WTC11 (cell line): Measurements from ENCODE around the gene DNAH8. TPM values are rescaled to one million over a fixed set of nuclear protein-coding genes. Genes with fewer than 3 reads are reported as not detected.

Source experiments
- ATAC-seq: fragments of 200-7000 bp; cut with Tn5 transposase; 2 replicates; pipeline ENCODE4 v1.10.0; 2021; ENCODE audit warnings: mild to moderate bottlenecking, moderate library complexity
- CTCF ChIA-PET: fragments of 300-600 bp; sonication (Branson Sonifier 250); formaldehyde crosslinking; loops from one replicate; lab custom pipeline; 2021; ENCODE audit warnings: antibody characterized with exemption; lab: Charles Lee
- POLR2A ChIA-PET: fragments of 350-600 bp; sonication (Branson Sonifier 250); formaldehyde crosslinking; loops from one replicate; lab custom pipeline; 2021; ENCODE audit warnings: antibody characterized with exemption; lab: Charles Lee
- DNase-seq: peaks from one replicate; pipeline ENCODE4 v3.0.0; 2021; ENCODE audit warnings: low spot score
- H3K27ac Mint-ChIP-seq: 2 replicates; pipeline ENCODE4 v1.8.0; 2021; ENCODE audit warnings: mixed read lengths
- H3K27me3 Mint-ChIP-seq: 2 replicates; pipeline ENCODE4 v1.8.0; 2021; ENCODE audit warnings: low read depth, mild to moderate bottlenecking, moderate library complexity, mixed read lengths
- H3K36me3 Mint-ChIP-seq: 2 replicates; pipeline ENCODE4 v1.8.0; 2021; ENCODE audit warnings: mixed read lengths
- H3K4me1 Mint-ChIP-seq: 2 replicates; pipeline ENCODE4 v1.8.0; 2022; ENCODE audit warnings: mixed read lengths
- H3K4me3 Mint-ChIP-seq: 2 replicates; pipeline ENCODE4 v1.8.0; 2021; ENCODE audit warnings: mild to moderate bottlenecking, moderate library complexity, mixed read lengths
- H3K9me3 Mint-ChIP-seq: 2 replicates; pipeline ENCODE4 v1.8.0; 2021; ENCODE audit warnings: mixed read lengths
- ARID4B ChIP-seq: sonication (generic); formaldehyde crosslinking; IDR thresholded peaks from 2 replicates; pipeline ENCODE4 v1.8.0; 2023; ENCODE audit warnings: missing genetic modification reagents, mild to moderate bottlenecking, borderline replicate concordance
- ERG ChIP-seq: fragments of 250-450 bp; sonication (Bioruptor Pico); IDR thresholded peaks from 2 replicates; pipeline ENCODE4 v1.8.0; 2021; ENCODE audit warnings: mild to moderate bottlenecking
- ESRRA ChIP-seq: sonication (generic); formaldehyde crosslinking; IDR thresholded peaks from 2 replicates; pipeline ENCODE4 v1.8.1; 2022; ENCODE audit warnings: mild to moderate bottlenecking, missing genetic modification reagents, borderline replicate concordance
- GRHL2 ChIP-seq: fragments of 250-450 bp; sonication (Bioruptor Pico); IDR thresholded peaks from 2 replicates; pipeline ENCODE4 v1.8.0; 2022; ENCODE audit warnings: mild to moderate bottlenecking, moderate library complexity; ENCODE audit not compliant: insufficient replicate concordance, severe bottlenecking
- JAZF1 ChIP-seq: fragments of 250-450 bp; sonication (Bioruptor Pico); IDR thresholded peaks from 2 replicates; pipeline ENCODE4 v1.9.0; 2021; ENCODE audit warnings: moderate library complexity, mild to moderate bottlenecking, inconsistent platforms
- JUN ChIP-seq: sonication (generic); formaldehyde crosslinking; IDR thresholded peaks from 2 replicates; pipeline ENCODE4 v1.8.0; 2023; ENCODE audit warnings: mild to moderate bottlenecking, missing genetic modification reagents
- KAT7 ChIP-seq: sonication (generic); formaldehyde crosslinking; IDR thresholded peaks from 2 replicates; pipeline ENCODE4 v1.8.1; 2023; ENCODE audit warnings: missing genetic modification reagents, mild to moderate bottlenecking, borderline replicate concordance
- MXD4 ChIP-seq: fragments of 250-450 bp; sonication (Bioruptor Pico); IDR thresholded peaks from 2 replicates; pipeline ENCODE4 v1.8.0; 2021; ENCODE audit warnings: mild to moderate bottlenecking, moderate library complexity, borderline replicate concordance
- MYBL2 ChIP-seq: sonication (generic); formaldehyde crosslinking; IDR thresholded peaks from 2 replicates; pipeline ENCODE4 v1.8.1; 2023; ENCODE audit warnings: mild to moderate bottlenecking, moderate library complexity, missing genetic modification reagents
- NR3C1 ChIP-seq: sonication (generic); formaldehyde crosslinking; conservative IDR thresholded peaks from 2 replicates; pipeline ENCODE4 v1.8.1; 2023; ENCODE audit warnings: low read depth, mild to moderate bottlenecking, missing genetic modification reagents
- OVOL2 ChIP-seq: fragments of 250-450 bp; sonication (Bioruptor Pico); IDR thresholded peaks from 2 replicates; pipeline ENCODE4 v1.9.0; 2021; ENCODE audit warnings: mild to moderate bottlenecking, borderline replicate concordance
- SOX15 ChIP-seq: fragments of 250-450 bp; sonication (Bioruptor Pico); IDR thresholded peaks from 2 replicates; pipeline ENCODE4 v1.9.0; 2021; ENCODE audit warnings: mild to moderate bottlenecking
- SP1 ChIP-seq: sonication (generic); formaldehyde crosslinking; conservative IDR thresholded peaks from 2 replicates; pipeline ENCODE4 v1.8.1; 2022; ENCODE audit warnings: missing genetic modification reagents
- TEAD4 ChIP-seq: sonication (generic); formaldehyde crosslinking; IDR thresholded peaks from 2 replicates; pipeline ENCODE4 v1.8.0; 2022; ENCODE audit warnings: mild to moderate bottlenecking, missing genetic modification reagents
- ZBTB43 ChIP-seq: sonication (generic); formaldehyde crosslinking; IDR thresholded peaks from 2 replicates; pipeline ENCODE4 v1.8.1; 2023; ENCODE audit warnings: mild to moderate bottlenecking, missing genetic modification reagents
- total RNA-seq: library from RNA; stranded (reverse); gene quantifications from 3 replicates; pipeline ENCODE4 v1.2.3, GENCODE V29; 2021
- TF ChIP-seq, protein P1 (sequence below): sonication (generic); formaldehyde crosslinking; IDR thresholded peaks from 2 replicates; pipeline ENCODE4 v1.8.1; 2022; ENCODE audit warnings: low read depth, mild to moderate bottlenecking, moderate library complexity, missing genetic modification reagents, borderline replicate concordance
- TF ChIP-seq, protein P2 (sequence below): fragments of 250-450 bp; sonication (Bioruptor Pico); IDR thresholded peaks from 2 replicates; pipeline ENCODE4 v2.1.2; 2022; ENCODE audit warnings: mild to moderate bottlenecking, moderate library complexity
- TF ChIP-seq, protein P3 (sequence below): sonication (generic); formaldehyde crosslinking; IDR thresholded peaks from 2 replicates; pipeline ENCODE4 v1.8.1; 2022; ENCODE audit warnings: mild to moderate bottlenecking, missing genetic modification reagents, moderate library complexity, borderline replicate concordance
- TF ChIP-seq, protein P4 (sequence below): sonication (generic); formaldehyde crosslinking; IDR thresholded peaks from 2 replicates; pipeline ENCODE4 v1.8.0; 2023; ENCODE audit warnings: missing genetic modification reagents
- TF ChIP-seq, protein P5 (sequence below): sonication (generic); formaldehyde crosslinking; IDR thresholded peaks from 2 replicates; pipeline ENCODE4 v1.8.1; 2023; ENCODE audit warnings: mild to moderate bottlenecking, moderate library complexity, missing genetic modification reagents

Gene DNAH8
- total RNA-seq, 1 experiment from 2014 or later: 0.02 TPM

GRCh38 chr6:38827024-38827423 is 111.9 kb downstream of the DNAH8 start:
- Mint-ChIP-seq H3K9me3 (peaks cover 6% of the 10 kb centered on the region), H3K36me3 (no peaks in the 10 kb centered on the region), H3K27me3 (peaks cover 4% of the 10 kb centered on the region; the same call in 1 of the 2 replicates), H3K27ac (no peak overlapping the region), H3K4me3 (no peak overlapping the region), H3K4me1 (no peaks in the 10 kb centered on the region)
- DNase-seq (no peak), ATAC-seq (no peak)
- POLR2A ChIA-PET: no interaction called here
- TF ChIP-seq, protein P1, sequence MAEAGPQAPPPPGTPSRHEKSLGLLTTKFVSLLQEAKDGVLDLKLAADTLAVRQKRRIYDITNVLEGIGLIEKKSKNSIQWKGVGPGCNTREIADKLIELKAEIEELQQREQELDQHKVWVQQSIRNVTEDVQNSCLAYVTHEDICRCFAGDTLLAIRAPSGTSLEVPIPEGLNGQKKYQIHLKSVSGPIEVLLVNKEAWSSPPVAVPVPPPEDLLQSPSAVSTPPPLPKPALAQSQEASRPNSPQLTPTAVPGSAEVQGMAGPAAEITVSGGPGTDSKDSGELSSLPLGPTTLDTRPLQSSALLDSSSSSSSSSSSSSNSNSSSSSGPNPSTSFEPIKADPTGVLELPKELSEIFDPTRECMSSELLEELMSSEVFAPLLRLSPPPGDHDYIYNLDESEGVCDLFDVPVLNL: no peak
- TF ChIP-seq JUN (CRISPR knock-in tag) (no peak), GRHL2 (no peak), SP1 (no peak), ARID4B (no peak), ESRRA (no peak), MXD4 (CRISPR knock-in tag) (no peak), KAT7 (no peak), JAZF1 (CRISPR knock-in tag) (no peak), MYBL2 (no peak), NR3C1 (no peak), TEAD4 (no peak), SOX15 (CRISPR knock-in tag) (no peak), ZBTB43 (no peak), OVOL2 (no peak), ERG (CRISPR knock-in tag) (no peak)
- TF ChIP-seq, protein P2, sequence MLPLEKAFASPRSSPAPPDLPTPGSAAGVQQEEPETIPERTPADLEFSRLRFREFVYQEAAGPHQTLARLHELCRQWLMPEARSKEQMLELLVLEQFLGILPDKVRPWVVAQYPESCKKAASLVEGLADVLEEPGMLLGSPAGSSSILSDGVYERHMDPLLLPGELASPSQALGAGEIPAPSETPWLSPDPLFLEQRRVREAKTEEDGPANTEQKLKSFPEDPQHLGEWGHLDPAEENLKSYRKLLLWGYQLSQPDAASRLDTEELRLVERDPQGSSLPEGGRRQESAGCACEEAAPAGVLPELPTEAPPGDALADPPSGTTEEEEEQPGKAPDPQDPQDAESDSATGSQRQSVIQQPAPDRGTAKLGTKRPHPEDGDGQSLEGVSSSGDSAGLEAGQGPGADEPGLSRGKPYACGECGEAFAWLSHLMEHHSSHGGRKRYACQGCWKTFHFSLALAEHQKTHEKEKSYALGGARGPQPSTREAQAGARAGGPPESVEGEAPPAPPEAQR (CRISPR knock-in tag): no peak
- TF ChIP-seq, protein P3, sequence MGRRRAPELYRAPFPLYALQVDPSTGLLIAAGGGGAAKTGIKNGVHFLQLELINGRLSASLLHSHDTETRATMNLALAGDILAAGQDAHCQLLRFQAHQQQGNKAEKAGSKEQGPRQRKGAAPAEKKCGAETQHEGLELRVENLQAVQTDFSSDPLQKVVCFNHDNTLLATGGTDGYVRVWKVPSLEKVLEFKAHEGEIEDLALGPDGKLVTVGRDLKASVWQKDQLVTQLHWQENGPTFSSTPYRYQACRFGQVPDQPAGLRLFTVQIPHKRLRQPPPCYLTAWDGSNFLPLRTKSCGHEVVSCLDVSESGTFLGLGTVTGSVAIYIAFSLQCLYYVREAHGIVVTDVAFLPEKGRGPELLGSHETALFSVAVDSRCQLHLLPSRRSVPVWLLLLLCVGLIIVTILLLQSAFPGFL (CRISPR knock-in tag): no peak
- TF ChIP-seq, protein P4, sequence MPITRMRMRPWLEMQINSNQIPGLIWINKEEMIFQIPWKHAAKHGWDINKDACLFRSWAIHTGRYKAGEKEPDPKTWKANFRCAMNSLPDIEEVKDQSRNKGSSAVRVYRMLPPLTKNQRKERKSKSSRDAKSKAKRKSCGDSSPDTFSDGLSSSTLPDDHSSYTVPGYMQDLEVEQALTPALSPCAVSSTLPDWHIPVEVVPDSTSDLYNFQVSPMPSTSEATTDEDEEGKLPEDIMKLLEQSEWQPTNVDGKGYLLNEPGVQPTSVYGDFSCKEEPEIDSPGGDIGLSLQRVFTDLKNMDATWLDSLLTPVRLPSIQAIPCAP (CRISPR knock-in tag): no peak
- TF ChIP-seq, protein P5, sequence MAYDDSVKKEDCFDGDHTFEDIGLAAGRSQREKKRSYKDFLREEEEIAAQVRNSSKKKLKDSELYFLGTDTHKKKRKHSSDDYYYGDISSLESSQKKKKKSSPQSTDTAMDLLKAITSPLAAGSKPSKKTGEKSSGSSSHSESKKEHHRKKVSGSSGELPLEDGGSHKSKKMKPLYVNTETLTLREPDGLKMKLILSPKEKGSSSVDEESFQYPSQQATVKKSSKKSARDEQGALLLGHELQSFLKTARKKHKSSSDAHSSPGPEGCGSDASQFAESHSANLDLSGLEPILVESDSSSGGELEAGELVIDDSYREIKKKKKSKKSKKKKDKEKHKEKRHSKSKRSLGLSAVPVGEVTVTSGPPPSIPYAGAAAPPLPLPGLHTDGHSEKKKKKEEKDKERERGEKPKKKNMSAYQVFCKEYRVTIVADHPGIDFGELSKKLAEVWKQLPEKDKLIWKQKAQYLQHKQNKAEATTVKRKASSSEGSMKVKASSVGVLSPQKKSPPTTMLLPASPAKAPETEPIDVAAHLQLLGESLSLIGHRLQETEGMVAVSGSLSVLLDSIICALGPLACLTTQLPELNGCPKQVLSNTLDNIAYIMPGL: no peak
- CTCF ChIA-PET: no interaction called here
